ENCODE data around the gene MAN2A1.

- no peak for TF ChIP-seq CTCF (IDR thresholded peaks at IDR 0.05)
- no peak for TF ChIP-seq POLR2A (IDR thresholded peaks at IDR 0.05)
Measured at GRCh38 chr5:109837231-109837861, 147.6 kb downstream of the MAN2A1 start.
